OCI-LY1 (cell line): ENCODE measurements around the gene ZBP1.

Experiments
- H2AFZ ChIP-seq: fragments of 200-600 bp; sonication (generic), shearing (Covaris generic); 2 replicates; pipeline ENCODE4 v1.6.0; 2014; ENCODE audit warnings: antibody characterized with exemption, mild to moderate bottlenecking, low read length
- H3F3A ChIP-seq: fragments of 200-600 bp; sonication (generic), shearing (Covaris generic); 2 replicates; pipeline ENCODE4 v1.6.0; 2014; ENCODE audit warnings: mild to moderate bottlenecking, antibody characterized with exemption, low read length, moderate library complexity; ENCODE audit not compliant: insufficient read depth
- H3K27ac ChIP-seq: fragments of 200-600 bp; sonication (generic); 2 replicates; pipeline ENCODE4 v1.5.1; 2014; ENCODE audit warnings: low read length, mixed run types, mild to moderate bottlenecking, low read depth; ENCODE audit not compliant: poor library complexity, severe bottlenecking
- H3K27me3 ChIP-seq: fragments of 200-600 bp; sonication (generic); 2 replicates; pipeline ENCODE4 v1.6.0; 2014; ENCODE audit warnings: antibody characterized with exemption, mild to moderate bottlenecking, low read length, moderate library complexity; ENCODE audit not compliant: insufficient read depth
- H3K36me3 ChIP-seq: fragments of 200-600 bp; sonication (generic); 2 replicates; pipeline ENCODE4 v1.6.1; 2014; ENCODE audit warnings: mild to moderate bottlenecking, antibody characterized with exemption, low read length, moderate library complexity, mixed read lengths; ENCODE audit not compliant: insufficient read depth
- H3K4me1 ChIP-seq: fragments of 200-600 bp; sonication (generic); 2 replicates; pipeline ENCODE4 v1.5.1; 2014; ENCODE audit warnings: mild to moderate bottlenecking, low read length, moderate library complexity; ENCODE audit not compliant: insufficient read depth, severe bottlenecking
- H3K4me2 ChIP-seq: fragments of 200-600 bp; sonication (generic), shearing (Covaris generic); 2 replicates; pipeline ENCODE4 v1.6.1; 2014; ENCODE audit warnings: low read length
- H3K4me3 ChIP-seq: fragments of 200-600 bp; sonication (generic); 2 replicates; pipeline ENCODE4 v1.5.1; 2014; ENCODE audit warnings: low read length, low read depth, mild to moderate bottlenecking, mixed read lengths; ENCODE audit not compliant: poor library complexity, severe bottlenecking
- H3K79me2 ChIP-seq: fragments of 200-600 bp; shearing (Covaris generic); 2 replicates; pipeline ENCODE4 v1.6.1; 2016; ENCODE audit warnings: mixed run types, low read length, mixed read lengths; ENCODE audit not compliant: insufficient read depth
- H3K9ac ChIP-seq: fragments of 200-600 bp; sonication (generic), shearing (Covaris generic); 2 replicates; pipeline ENCODE4 v1.6.1; 2014; ENCODE audit warnings: mild to moderate bottlenecking, low read length, mixed read lengths
- H3K9me2 ChIP-seq: fragments of 200-600 bp; sonication (generic), shearing (Covaris generic); 2 replicates; pipeline ENCODE4 v1.6.1; 2014; ENCODE audit warnings: low read depth, mild to moderate bottlenecking, low read length, mixed read lengths
- H3K9me3 ChIP-seq: fragments of 200-600 bp; shearing (Covaris generic); 2 replicates; pipeline ENCODE4 v1.6.1; 2014; ENCODE audit warnings: low read length, mixed read lengths
- H4K20me1 ChIP-seq: fragments of 200-600 bp; sonication (generic), shearing (Covaris generic); 2 replicates; pipeline ENCODE4 v1.6.0; 2016; ENCODE audit warnings: mild to moderate bottlenecking, low read length; ENCODE audit not compliant: insufficient read depth
- EZH2 ChIP-seq: fragments of 200-600 bp; sonication (generic), shearing (Covaris generic); IDR thresholded peaks from 2 replicates; pipeline ENCODE4 v1.8.0; 2017; ENCODE audit warnings: borderline replicate concordance, mixed run types, mild to moderate bottlenecking, antibody characterized with exemption, low read length, moderate library complexity, mixed read lengths
- TF ChIP-seq, protein P1 (sequence below): fragments of 200-600 bp; sonication (generic), shearing (Covaris generic); IDR thresholded peaks from 2 replicates; pipeline ENCODE4 v1.5.1; 2017; ENCODE audit warnings: mild to moderate bottlenecking, antibody characterized with exemption, low read length, moderate library complexity, mixed read lengths

Gene ZBP1

DNA sequence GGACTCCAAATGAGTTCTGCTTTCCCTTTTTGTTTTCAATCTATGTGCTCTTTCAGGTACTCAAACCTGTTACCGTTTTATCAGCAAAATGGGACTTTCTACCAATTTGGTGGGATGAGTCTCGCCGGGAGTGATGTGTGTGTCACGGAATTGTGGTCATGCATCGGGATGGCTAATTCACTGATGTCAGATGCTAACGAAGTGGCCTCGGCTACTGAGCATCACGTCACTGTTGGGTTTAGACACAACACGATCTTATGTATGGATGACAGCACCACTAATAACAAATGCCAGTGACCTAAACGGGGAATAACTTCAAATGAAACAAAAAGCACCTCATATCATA lies 61.0 kb downstream of the ZBP1 start:
- Histone ChIP-seq H3K4me3 (no peak overlapping the region), H3K9me3 (no peaks in the 10 kb centered on the region), H3F3A (no peaks in the 10 kb centered on the region), H3K9me2 (no peaks in the 10 kb centered on the region), H4K20me1 (no peaks in the 10 kb centered on the region), H3K27me3 (peaks cover 14% of the 10 kb centered on the region), H3K4me2 (no peak overlapping the region), H3K36me3 (no peaks in the 10 kb centered on the region), H3K27ac (no peak overlapping the region), H2AFZ (no peak overlapping the region), H3K4me1 (no peaks in the 10 kb centered on the region), H3K9ac (no peak overlapping the region), H3K79me2 (no peaks in the 10 kb centered on the region)
- TF ChIP-seq EZH2 = no peak
- TF ChIP-seq, protein P1, sequence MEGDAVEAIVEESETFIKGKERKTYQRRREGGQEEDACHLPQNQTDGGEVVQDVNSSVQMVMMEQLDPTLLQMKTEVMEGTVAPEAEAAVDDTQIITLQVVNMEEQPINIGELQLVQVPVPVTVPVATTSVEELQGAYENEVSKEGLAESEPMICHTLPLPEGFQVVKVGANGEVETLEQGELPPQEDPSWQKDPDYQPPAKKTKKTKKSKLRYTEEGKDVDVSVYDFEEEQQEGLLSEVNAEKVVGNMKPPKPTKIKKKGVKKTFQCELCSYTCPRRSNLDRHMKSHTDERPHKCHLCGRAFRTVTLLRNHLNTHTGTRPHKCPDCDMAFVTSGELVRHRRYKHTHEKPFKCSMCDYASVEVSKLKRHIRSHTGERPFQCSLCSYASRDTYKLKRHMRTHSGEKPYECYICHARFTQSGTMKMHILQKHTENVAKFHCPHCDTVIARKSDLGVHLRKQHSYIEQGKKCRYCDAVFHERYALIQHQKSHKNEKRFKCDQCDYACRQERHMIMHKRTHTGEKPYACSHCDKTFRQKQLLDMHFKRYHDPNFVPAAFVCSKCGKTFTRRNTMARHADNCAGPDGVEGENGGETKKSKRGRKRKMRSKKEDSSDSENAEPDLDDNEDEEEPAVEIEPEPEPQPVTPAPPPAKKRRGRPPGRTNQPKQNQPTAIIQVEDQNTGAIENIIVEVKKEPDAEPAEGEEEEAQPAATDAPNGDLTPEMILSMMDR = no peak

DNA sequence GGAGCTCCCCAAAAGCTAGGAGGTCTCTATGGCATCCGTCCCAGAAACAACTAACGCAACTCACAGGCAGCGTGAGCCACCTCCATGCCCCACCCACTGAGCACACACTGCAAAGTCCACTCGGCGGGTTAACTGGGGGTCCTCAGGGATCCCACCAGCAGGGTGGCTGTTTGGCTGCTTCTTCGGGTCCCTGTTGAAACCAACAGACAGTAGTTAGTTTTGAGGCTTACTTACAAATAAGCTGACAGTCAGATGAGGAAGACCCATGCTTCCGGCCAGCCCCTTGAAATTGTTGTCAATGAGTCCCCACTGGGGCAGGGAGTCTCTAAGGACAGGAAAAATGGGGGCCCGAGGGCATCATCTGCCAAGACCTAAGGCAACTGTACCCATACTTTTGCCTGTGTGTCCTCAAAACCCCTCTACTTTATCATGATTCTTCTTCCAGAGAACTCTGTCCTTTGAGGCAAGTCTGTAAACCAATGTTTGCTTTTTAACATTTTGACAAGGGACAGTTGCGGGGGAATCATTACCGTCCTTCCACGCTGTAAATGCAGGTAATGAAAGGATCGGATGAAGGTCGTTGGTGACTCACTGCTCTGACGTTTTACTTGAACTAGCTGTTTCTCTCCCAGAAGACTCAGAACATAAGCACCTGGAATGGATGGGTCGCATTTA lies 61.5 kb downstream of the ZBP1 start:
- Histone ChIP-seq H2AFZ (no peak overlapping the region), H3K36me3 (no peaks in the 10 kb centered on the region), H3K79me2 (no peaks in the 10 kb centered on the region), H3K4me3 (no peak overlapping the region), H3K9me2 (no peaks in the 10 kb centered on the region), H3K9me3 (no peaks in the 10 kb centered on the region), H3F3A (no peaks in the 10 kb centered on the region), H3K9ac (no peak overlapping the region), H3K27ac (no peak overlapping the region), H3K27me3 (peaks cover 14% of the 10 kb centered on the region), H3K4me1 (no peaks in the 10 kb centered on the region), H4K20me1 (no peaks in the 10 kb centered on the region), H3K4me2 (no peak overlapping the region)
- no peak for TF ChIP-seq EZH2
- TF ChIP-seq, protein P1 = no peak

DNA sequence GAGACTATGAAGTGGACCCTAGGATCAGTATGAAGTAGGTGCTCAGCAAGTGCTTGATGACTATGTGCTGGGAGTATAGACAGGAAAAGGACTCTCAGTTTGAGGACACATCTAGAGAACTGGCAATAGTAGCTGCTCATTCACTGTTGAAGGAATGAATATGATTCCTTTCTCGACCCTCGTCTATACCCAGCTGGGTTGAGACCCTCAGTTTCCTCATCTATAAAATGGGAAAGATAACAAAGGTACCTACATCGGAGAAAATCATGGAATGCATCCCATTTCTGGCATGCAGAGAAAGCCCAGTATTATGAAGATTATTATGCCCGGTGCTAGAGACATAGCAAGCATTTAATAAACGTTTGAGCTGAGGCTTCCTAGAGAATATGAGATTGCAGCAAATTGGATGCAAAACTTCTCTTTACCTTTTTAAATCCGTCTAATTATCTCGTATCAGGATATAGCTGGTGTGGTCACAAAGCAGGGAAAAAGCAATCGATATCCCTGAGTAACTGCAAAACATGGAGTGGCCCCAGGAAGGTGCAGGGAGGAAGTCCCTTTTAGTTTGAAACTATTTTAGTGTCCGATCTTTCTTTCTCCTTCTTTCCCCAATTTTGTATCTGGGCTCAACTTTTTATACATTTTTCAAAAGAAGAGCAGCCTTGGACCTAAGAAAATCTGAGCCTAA lies 62.2 kb downstream of the ZBP1 start:
- Histone ChIP-seq H3K9ac (no peak overlapping the region), H4K20me1 (no peaks in the 10 kb centered on the region), H3K4me2 (no peak overlapping the region), H3K9me3 (no peaks in the 10 kb centered on the region), H3K27me3 (peaks cover 14% of the 10 kb centered on the region), H3K9me2 (no peaks in the 10 kb centered on the region), H3K4me1 (no peaks in the 10 kb centered on the region), H3K79me2 (no peaks in the 10 kb centered on the region), H3F3A (no peaks in the 10 kb centered on the region), H2AFZ (no peak overlapping the region), H3K4me3 (no peak overlapping the region), H3K36me3 (no peaks in the 10 kb centered on the region), H3K27ac (no peak overlapping the region)
- no peak for TF ChIP-seq EZH2
- TF ChIP-seq, protein P1 = no peak
